HG03280 (cell line): ENCODE results near the gene BPIFB4.
"Not testable (repeated sequence)": the region's sequence is repeated elsewhere in the genome, so short reads cannot be mapped to it uniquely, and the experiment has no call there.

Source experiments
- ATAC-seq: cut with Tn5 transposase; IDR thresholded peaks from one replicate; pipeline ENCODE4 v1.9.1; 2021; ENCODE audit warnings: mild to moderate bottlenecking, moderate library complexity; ENCODE audit not compliant: unreplicated experiment

Gene BPIFB4

GRCh38 chr20:33112547-33113386 is 33.3 kb downstream of the BPIFB4 start:
- ATAC-seq: no peak

GRCh38 chr20:33113387-33113908 is 34.0 kb downstream of the BPIFB4 start:
- ATAC-seq: no peak

GRCh38 chr20:33115501-33115900 is 36.1 kb downstream of the BPIFB4 start:
- ATAC-seq: not testable (repeated sequence)

GRCh38 chr20:33119725-33120720 is 40.6 kb downstream of the BPIFB4 start:
- ATAC-seq: no peak

DNA sequence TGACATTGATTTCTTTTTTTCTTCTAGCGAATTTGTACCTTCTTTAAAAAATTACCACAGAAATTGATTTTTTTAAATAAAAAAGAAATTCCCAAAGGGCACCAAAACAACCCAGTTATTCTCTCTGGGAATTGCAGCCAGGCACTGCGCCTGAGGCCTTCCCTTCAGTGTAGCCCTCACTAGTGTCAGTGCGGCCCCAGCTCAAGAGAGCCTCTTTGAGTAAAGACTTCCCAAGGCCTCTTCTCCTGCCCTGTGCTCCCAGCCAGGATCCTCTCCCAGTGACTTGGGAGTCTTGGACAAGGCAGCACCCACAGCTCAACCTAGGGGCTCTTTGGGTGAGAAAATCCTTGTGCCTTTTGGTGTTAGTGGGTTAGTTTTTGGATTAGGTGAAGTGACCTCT is 41.5 kb downstream of the BPIFB4 start:
- ATAC-seq: no peak

DNA sequence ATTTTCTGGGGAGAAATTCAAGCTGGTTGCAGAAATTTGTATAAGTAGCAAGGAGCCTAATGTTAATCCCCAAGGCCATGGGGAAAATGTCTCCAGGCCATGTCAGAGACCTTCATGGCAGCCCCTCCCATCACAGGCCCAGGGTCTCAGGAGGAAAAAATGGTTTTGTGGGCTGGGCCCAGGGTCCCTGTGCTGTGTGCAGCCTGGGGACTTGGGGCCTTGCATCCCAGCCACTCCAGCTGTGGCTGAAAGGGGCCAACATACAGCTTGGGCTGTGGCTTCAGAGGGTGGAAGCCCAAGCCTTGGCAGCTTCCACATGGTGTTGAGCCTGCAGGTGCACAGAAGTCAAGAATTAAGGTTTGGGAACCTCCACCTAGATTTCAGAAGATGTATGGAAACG is 42.9 kb downstream of the BPIFB4 start:
- ATAC-seq: not testable (repeated sequence)

GRCh38 chr20:33124261-33124660 is 44.8 kb downstream of the BPIFB4 start:
- ATAC-seq: no peak

- no peak for ATAC-seq
Observed at GRCh38 chr20:33124994-33125393, 45.6 kb downstream of the BPIFB4 start.

DNA sequence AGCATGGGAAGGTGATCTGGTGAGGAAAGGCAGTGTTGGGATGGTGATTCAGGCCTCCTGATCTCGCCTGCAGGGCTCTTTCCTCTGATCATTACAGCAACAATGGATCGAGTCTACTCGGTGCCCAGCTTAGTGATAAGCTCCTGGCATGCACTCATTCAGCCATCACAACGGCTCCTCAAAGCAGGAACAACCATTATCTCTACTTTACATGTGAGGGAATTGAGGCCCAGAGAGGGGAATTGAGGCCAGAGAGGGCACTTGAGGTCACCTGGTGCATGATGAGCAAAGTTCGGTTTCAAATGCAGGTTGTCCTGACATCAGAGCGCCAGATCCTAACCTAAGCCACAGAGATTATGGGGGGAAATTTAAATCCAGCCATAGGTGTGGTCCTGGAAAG is 46.5 kb downstream of the BPIFB4 start:
- ATAC-seq: no peak

- ATAC-seq: no peak
Observed at GRCh38 chr20:33127422-33128097, 48.1 kb downstream of the BPIFB4 start.

GRCh38 chr20:33130568-33131061 is 51.2 kb downstream of the BPIFB4 start:
- ATAC-seq: no peak

DNA sequence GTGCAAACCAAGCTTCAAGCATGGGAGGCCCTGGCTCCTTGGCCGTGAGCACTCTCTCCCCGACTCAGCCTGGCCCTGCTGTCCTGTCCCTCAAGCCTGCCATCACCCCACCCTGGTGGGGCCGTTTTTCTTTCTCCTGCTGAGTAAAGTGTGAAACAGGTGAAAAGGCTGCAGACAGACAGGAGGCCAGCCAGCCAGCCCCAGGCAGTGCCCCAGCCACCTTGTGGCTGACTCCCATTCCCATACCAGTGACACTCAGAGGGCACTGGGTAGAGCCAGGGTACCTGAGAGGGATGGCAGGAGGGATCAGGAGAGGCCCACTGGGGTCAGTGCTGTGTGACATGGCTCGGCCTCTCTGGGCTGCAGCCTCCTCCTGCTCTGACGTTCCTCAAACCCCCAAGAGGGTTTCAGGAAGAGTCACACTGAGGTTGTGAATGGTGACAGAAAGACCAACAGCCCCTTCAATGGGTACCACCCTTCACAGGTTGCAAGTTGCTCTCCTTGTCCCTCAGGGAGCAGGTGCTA is 52.6 kb downstream of the BPIFB4 start:
- no peak for ATAC-seq

DNA sequence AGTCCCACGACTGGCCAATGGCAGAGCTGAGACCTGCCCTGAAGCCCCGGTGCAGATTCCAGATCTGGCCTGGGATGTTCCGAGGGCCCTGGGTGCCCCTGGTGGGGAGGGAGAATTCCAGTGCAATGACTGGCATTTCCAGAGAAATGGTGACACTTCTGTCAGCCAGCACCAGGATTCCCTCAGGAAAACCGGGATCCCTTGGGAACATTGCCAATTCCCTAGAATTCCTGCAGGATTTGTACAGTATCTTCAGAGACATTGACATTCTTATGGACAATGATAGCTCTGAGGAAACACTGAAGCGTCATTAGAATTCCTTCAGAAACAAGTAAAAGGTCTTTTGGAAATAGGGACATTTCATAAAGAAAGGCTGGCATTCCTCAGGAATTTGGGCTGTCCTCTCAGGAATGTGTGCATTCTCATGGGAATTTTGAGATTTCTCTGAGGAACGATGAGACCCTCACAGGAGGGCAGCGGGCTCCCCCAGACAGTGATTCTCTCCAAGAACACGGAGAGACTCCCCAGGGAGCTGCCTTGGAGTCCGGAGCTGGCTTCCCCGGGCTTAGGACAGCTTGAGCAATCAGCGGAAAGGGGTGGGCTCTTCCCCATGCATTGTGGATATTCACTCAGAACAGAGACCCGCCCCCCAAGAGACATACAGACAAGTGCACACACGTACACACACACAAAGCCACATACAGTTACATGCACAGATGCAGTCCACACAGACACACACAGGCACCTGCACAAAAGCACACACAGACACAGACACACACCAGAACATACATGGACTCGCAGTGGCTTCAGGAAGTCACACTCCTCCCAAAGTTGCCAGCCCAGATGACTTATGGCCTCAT is 53.3 kb downstream of the BPIFB4 start:
- ATAC-seq: no peak

DNA sequence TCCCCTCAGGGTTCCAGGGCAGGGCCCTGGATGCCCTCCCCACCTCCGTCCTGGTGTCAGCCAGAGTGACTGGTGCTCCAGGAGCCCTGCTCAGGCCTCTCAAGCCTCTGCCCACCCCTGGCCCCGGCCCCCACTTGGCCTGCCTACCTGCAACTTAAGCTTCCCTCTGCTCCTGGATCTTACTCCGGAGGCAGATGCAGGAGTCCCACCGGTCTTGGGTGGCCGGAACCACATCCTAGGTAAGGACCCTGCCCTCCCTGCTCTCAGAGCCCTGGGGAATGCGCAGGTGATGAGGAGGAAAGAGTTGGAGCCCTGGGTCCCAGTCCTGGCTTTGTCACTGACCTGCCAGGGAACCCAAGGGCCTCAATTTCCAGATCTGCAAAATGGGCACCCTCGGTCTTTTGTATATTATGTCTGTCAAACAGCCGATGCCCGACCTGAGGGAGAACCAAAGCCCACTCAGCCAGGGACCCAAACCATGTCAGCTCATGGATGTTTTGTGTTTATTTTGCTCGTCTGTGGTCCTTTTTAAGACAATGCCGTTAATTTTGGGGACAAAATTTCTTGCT is 54.0 kb downstream of the BPIFB4 start:
- ATAC-seq: no peak

DNA sequence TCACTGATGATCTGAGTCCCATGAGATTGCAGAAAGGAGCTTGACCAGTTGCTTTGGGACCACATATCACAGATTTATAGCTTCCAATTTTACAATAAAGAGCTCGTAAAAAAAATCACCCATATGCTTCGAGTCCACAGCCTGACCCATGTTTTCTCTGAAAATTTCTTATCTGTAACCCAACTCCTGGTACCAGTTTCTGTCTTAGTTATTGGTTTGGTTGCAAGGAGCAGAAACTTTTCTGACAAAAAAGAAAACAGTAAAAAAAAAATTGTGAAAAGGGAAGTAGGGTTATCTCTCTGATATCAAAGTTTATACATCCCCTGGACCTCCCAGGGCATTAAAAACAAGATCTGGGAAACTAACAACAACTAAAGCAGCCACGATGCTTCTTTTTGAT is 57.8 kb downstream of the BPIFB4 start:
- ATAC-seq: no peak

GRCh38 chr20:33139467-33139866 is 60.0 kb downstream of the BPIFB4 start:
- no peak for ATAC-seq

GRCh38 chr20:33145521-33145920 is 66.1 kb downstream of the BPIFB4 start:
- ATAC-seq: no peak

- no peak for ATAC-seq
Observed at GRCh38 chr20:33147299-33147698, 67.9 kb downstream of the BPIFB4 start.

DNA sequence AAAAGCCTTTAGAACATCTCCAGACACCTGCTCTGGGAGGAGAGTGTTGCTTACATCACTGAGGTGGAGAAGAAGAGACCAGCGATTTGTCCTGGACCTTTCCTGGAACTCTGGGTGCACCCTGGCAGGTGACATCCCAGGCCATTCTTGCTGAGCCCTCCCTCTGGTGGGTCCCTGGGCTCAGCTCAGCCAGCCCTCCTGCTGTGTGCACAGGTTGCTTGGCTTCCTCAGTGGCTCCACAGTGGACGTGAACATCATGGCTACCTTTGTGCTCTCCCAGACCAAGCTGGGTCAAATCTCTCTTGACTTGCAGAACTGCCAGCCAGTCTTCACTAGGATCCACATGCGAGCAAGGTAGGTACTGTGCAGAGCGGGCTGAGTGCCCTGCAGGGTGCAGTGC is 68.6 kb downstream of the BPIFB4 start:
- no peak for ATAC-seq
